H1 (cell line): Measurements from ENCODE around the gene HSD11B1L. TPM values are rescaled to one million over a fixed set of nuclear protein-coding genes. Genes with fewer than 3 reads are reported as not detected.
A peak's percentile ranks its signal among the peaks of the same experiment; 100 is the strongest.

Experiments used
- CTCF ChIA-PET: fragments of 300-600 bp; sonication (Branson Sonifier 250); formaldehyde crosslinking; loops from one replicate; lab custom pipeline; 2021; ENCODE audit not compliant: partially characterized antibody; lab: Charles Lee
- POLR2A ChIA-PET: fragments of 300-600 bp; sonication (Branson Sonifier 250); formaldehyde crosslinking; loops from one replicate; lab custom pipeline; 2021; ENCODE audit warnings: inconsistent platforms; ENCODE audit not compliant: partially characterized antibody; lab: Charles Lee
- DNase-seq, 2 experiments: peaks; one replicate each; pipeline versions ENCODE4 v3.0.0 to v3.0.0-alpha.2; 2010 to 2022; ENCODE audit warnings: low spot score in 2 of 2, low read depth in 1 of 2, mixed read lengths in 1 of 2
- FAIRE-seq: peaks from 2 replicates; lab custom pipeline; 2011; peaks lifted over from hg19 to GRCh38; lab: Jason Lieb, UNC
- H2AFZ ChIP-seq: 2 replicates; pipeline ENCODE4 v1.8.1; 2012; ENCODE audit warnings: low read length, inconsistent platforms
- H2AK5ac ChIP-seq: 2 replicates; pipeline ENCODE4 v1.6.1; 2013; ENCODE audit warnings: low read depth, low read length
- H2BK120ac ChIP-seq: replicated peaks from 2 replicates; pipeline ENCODE3; 2013; ENCODE audit warnings: low read depth, low read length, inconsistent platforms
- H2BK12ac ChIP-seq: 2 replicates; pipeline ENCODE4 v1.6.1; 2013; ENCODE audit warnings: low read depth, low read length
- H2BK15ac ChIP-seq: 2 replicates; pipeline ENCODE4 v1.6.1; 2013; ENCODE audit warnings: low read length
- H2BK20ac ChIP-seq: 2 replicates; pipeline ENCODE4 v1.6.1; 2013; ENCODE audit warnings: low read length
- H2BK5ac ChIP-seq: 2 replicates; pipeline ENCODE4 v1.6.1; 2013; ENCODE audit warnings: low read depth, low read length
- H3K14ac ChIP-seq: 2 replicates; pipeline ENCODE4 v1.6.1; 2013; ENCODE audit warnings: inconsistent platforms; ENCODE audit not compliant: insufficient read length
- H3K18ac ChIP-seq: 2 replicates; pipeline ENCODE4 v1.6.1; 2013; ENCODE audit warnings: low read length; ENCODE audit errors: extremely low read depth
- H3K23ac ChIP-seq: 2 replicates; pipeline ENCODE4 v1.6.1; 2013; ENCODE audit warnings: inconsistent platforms; ENCODE audit not compliant: insufficient read length
- H3K23me2 ChIP-seq: 2 replicates; pipeline ENCODE4 v1.6.1; 2013; ENCODE audit warnings: low read depth, low read length
- H3K27ac ChIP-seq: 2 replicates; pipeline ENCODE4 v1.6.1; 2011; ENCODE audit warnings: low read depth, low read length, inconsistent platforms
- H3K27me3 ChIP-seq, 4 experiments: replicated peaks in 1 of 4; 1 replicate in 1 of 4; 2 replicates in 3 of 4; pipeline versions ENCODE4 v1.6.1 to v1.8.1; 2011 to 2013; ENCODE audit warnings: low read length in 3 of 4, mild to moderate bottlenecking in 3 of 4, inconsistent platforms in 2 of 4, mixed read lengths in 2 of 4, moderate library complexity in 1 of 4; ENCODE audit not compliant: control insufficient read depth in 3 of 4, insufficient read depth in 3 of 4; ENCODE audit errors: extremely low read depth in 1 of 4
- H3K36me3 ChIP-seq, 4 experiments: 2 replicates each; pipeline versions ENCODE4 v1.6.1 to v1.8.1; 2011 to 2013; ENCODE audit warnings: mild to moderate bottlenecking in 4 of 4, low read length in 3 of 4, moderate library complexity in 2 of 4, control low read depth in 1 of 4, inconsistent platforms in 1 of 4; ENCODE audit not compliant: insufficient read depth in 4 of 4, control insufficient read depth in 2 of 4
- H3K4ac ChIP-seq: replicated peaks from 2 replicates; pipeline ENCODE3; 2013; ENCODE audit warnings: low read length, low read depth, mixed read lengths, inconsistent platforms; ENCODE audit not compliant: insufficient read length
- H3K4me1 ChIP-seq, 4 experiments: replicated peaks in 1 of 4; 1 replicate in 1 of 4; 2 replicates in 3 of 4; pipeline versions ENCODE4 v1.6.1 to v1.8.1; 2011 to 2013; ENCODE audit warnings: low read length in 3 of 4, inconsistent platforms in 2 of 4, mixed read lengths in 1 of 4; ENCODE audit not compliant: insufficient read depth in 4 of 4, control insufficient read depth in 3 of 4
- H3K4me2 ChIP-seq, 2 experiments: 2 replicates each; pipeline versions ENCODE4 v1.6.1 to v1.8.1; 2011 to 2013; ENCODE audit warnings: low read depth in 2 of 2, low read length in 2 of 2, control low read depth in 1 of 2, inconsistent platforms in 1 of 2, mild to moderate bottlenecking in 1 of 2; ENCODE audit not compliant: insufficient read depth in 1 of 2
- H3K4me3 ChIP-seq, 4 experiments: fragments of 200-600, 300-600 bp in 1 of 4; sonication (generic), shearing (Covaris generic), sonication (Bioruptor Twin) in 1 of 4; 2 replicates each; pipeline versions ENCODE4 v1.5.1 to v1.8.1; 2011 to 2016; ENCODE audit warnings: low read length in 4 of 4, low read depth in 3 of 4, control low read depth in 2 of 4, inconsistent platforms in 2 of 4, mild to moderate bottlenecking in 2 of 4, mixed read lengths in 1 of 4, moderate library complexity in 1 of 4; ENCODE audit not compliant: insufficient read depth in 2 of 4; ENCODE audit errors: extremely low read depth in 1 of 4
- H3K56ac ChIP-seq: replicated peaks from 2 replicates; pipeline ENCODE3; 2013; ENCODE audit warnings: low read depth, mild to moderate bottlenecking, mixed read lengths, low read length, inconsistent platforms; ENCODE audit not compliant: insufficient read length
- H3K79me1 ChIP-seq: 2 replicates; pipeline ENCODE4 v1.6.1; 2013; ENCODE audit warnings: low read depth, low read length, control low read depth
- H3K79me2 ChIP-seq, 2 experiments: 2 replicates each; pipeline versions ENCODE4 v1.6.1 to v1.8.1; 2012 to 2013; ENCODE audit warnings: low read length in 2 of 2, mild to moderate bottlenecking in 2 of 2, inconsistent platforms in 1 of 2; ENCODE audit not compliant: insufficient read depth in 2 of 2, control insufficient read depth in 1 of 2
- H3K9ac ChIP-seq, 4 experiments: replicated peaks in 1 of 4; 1 replicate in 1 of 4; 2 replicates in 3 of 4; pipeline versions ENCODE4 v1.6.1 to v1.8.1; 2011 to 2013; ENCODE audit warnings: low read depth in 3 of 4, low read length in 3 of 4, control low read depth in 2 of 4, mild to moderate bottlenecking in 2 of 4, moderate library complexity in 2 of 4, inconsistent platforms in 1 of 4; ENCODE audit errors: extremely low read depth in 1 of 4
- H3K9me3 ChIP-seq, 2 experiments: 2 replicates each; pipeline versions ENCODE4 v1.6.1 to v1.8.1; 2012 to 2013; ENCODE audit warnings: mild to moderate bottlenecking in 2 of 2, moderate library complexity in 2 of 2, control low read depth in 1 of 2, inconsistent platforms in 1 of 2, low read depth in 1 of 2, low read length in 1 of 2, mixed read lengths in 1 of 2; ENCODE audit not compliant: insufficient read depth in 2 of 2
- H4K20me1 ChIP-seq, 2 experiments: replicated peaks in 1 of 2; 2 replicates each; pipeline versions ENCODE3 to v1.8.1; 2011 to 2013; ENCODE audit warnings: inconsistent platforms in 2 of 2, low read length in 2 of 2, mild to moderate bottlenecking in 1 of 2; ENCODE audit not compliant: insufficient read depth in 2 of 2, control insufficient read depth in 1 of 2
- H4K5ac ChIP-seq: 2 replicates; pipeline ENCODE4 v1.6.1; 2013; ENCODE audit warnings: low read length, low read depth, mixed read lengths, inconsistent platforms; ENCODE audit not compliant: insufficient read length
- H4K8ac ChIP-seq: 2 replicates; pipeline ENCODE4 v1.8.0; 2013; ENCODE audit warnings: mild to moderate bottlenecking, moderate library complexity, low read length, inconsistent platforms; ENCODE audit not compliant: insufficient read depth; ENCODE audit errors: extremely low read depth
- H4K91ac ChIP-seq: replicated peaks from 2 replicates; pipeline ENCODE3; 2013; ENCODE audit warnings: low read length, mixed read lengths, inconsistent platforms; ENCODE audit not compliant: insufficient read length
- CBX8 ChIP-seq: fragments of 300-800, 300-1000 bp; sonication (generic); IDR thresholded peaks from 2 replicates; pipeline ENCODE4 v1.7.1; 2016; ENCODE audit warnings: low read depth, low read length, borderline replicate concordance
- KDM4A ChIP-seq: IDR thresholded peaks from one replicate; pipeline ENCODE4 v1.7.1; 2012; ENCODE audit warnings: low read depth, mild to moderate bottlenecking, moderate library complexity, low read length, inconsistent platforms; ENCODE audit not compliant: severe bottlenecking
- WGBS, 2 experiments: shearing (Covaris generic) in 1 of 2; methylation state at CpG; one replicate each; pipeline versions ENCODE4 v1.1.6 to v1.1.7; 2013 to 2015; ENCODE audit warnings: low lambda C conversion rate in 2 of 2, mixed read lengths in 2 of 2, inconsistent platforms in 1 of 2, low coverage in 1 of 2, missing lambda C conversion rate in 1 of 2; ENCODE audit not compliant: insufficient replicate concordance in 2 of 2, insufficient coverage in 1 of 2, insufficient read length in 1 of 2; ENCODE audit errors: extremely low coverage in 1 of 2, missing lambda C conversion rate in 1 of 2; 5-methylcytosine and 5-hydroxymethylcytosine counted together
- polyA plus RNA-seq, 7 experiments: library from polyadenylated mRNA; depleted of rRNA in 3 of 7; stranded (reverse) in 5 of 7; unstranded in 2 of 7; fragments of >200 nt in 5 of 7; fragments of 200-250 nt in 2 of 7; gene quantifications; 1 replicate in 5 of 7; 2 replicates in 1 of 7; 4 replicates in 1 of 7; pipeline versions ENCODE4 v1.2.1 to v1.2.3, GENCODE V29; 2011 to 2013; ENCODE audit warnings: missing spikeins in 2 of 7, mixed read lengths in 2 of 7
- total RNA-seq: library from RNA; stranded (reverse); fragmentation: NEBNext Ultra II Directional; extraction: Animal tissue kit (Norgen Biotek cat#: 25700); gene quantifications from 2 replicates; pipeline ENCODE4 v1.2.1, GENCODE V29; 2021
- TF ChIP-seq, protein P1 (sequence below), 3 experiments: IDR thresholded peaks; 1 replicate in 2 of 3; 2 replicates in 1 of 3; pipeline versions ENCODE4 v1.5.1 to v1.6.1; 2011; ENCODE audit warnings: low read length in 3 of 3, mild to moderate bottlenecking in 3 of 3, inconsistent platforms in 2 of 3, low read depth in 1 of 3, moderate library complexity in 1 of 3; ENCODE audit not compliant: insufficient read depth in 1 of 3; ENCODE audit errors: control extremely low read depth in 1 of 3

The HSD11B1L gene
- total and polyA plus RNA-seq, 2 of the 8 experiments (the other 6 are each of a cell fraction or from before 2014, with no cell fraction given) = 8.2 to 20.6 TPM

DNA sequence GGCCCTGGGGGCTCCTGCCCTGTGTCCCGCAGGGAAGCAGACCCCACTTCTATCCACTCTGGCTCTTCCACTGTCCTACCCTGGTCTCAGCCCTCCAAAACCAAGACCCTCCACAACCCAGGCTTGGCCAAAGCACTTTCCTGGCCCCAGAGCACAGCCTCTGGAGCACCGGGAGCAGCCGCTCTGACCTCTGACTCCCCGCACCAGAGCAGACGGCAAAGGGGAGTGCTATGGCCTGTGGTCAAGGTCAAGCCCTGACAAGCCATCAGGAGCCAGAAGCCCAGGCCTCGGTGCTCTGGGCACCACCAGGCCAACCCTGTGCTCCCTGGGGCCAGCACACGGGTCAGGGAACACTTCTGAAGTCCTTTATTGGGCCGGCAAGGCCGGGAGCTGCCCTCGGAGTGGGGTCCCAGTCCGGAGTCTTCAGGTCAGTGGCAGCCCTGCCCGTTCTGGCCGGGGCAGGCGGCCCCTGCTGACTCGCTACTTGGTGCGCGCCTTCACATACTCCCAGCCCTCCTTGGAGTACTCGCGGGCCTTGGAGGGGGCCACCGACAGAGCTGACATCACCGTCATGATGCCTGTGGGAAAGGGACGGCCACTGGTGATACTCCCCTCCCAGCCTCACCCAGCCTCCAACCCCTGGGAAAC, 2.6 kb upstream of the HSD11B1L start:
- H3K23me2 ChIP-seq = peaks cover 22% of the 10 kb centered on the region; the same call in 1 of the 2 replicates
- TF ChIP-seq KDM4A (no peak), CBX8 (no peak)
- TF ChIP-seq, protein P1, sequence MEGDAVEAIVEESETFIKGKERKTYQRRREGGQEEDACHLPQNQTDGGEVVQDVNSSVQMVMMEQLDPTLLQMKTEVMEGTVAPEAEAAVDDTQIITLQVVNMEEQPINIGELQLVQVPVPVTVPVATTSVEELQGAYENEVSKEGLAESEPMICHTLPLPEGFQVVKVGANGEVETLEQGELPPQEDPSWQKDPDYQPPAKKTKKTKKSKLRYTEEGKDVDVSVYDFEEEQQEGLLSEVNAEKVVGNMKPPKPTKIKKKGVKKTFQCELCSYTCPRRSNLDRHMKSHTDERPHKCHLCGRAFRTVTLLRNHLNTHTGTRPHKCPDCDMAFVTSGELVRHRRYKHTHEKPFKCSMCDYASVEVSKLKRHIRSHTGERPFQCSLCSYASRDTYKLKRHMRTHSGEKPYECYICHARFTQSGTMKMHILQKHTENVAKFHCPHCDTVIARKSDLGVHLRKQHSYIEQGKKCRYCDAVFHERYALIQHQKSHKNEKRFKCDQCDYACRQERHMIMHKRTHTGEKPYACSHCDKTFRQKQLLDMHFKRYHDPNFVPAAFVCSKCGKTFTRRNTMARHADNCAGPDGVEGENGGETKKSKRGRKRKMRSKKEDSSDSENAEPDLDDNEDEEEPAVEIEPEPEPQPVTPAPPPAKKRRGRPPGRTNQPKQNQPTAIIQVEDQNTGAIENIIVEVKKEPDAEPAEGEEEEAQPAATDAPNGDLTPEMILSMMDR (IDR thresholded peaks at IDR 0.05; ENCODE audit: control extremely low read depth in 1 of 3, insufficient read depth in 1 of 3, low read depth in 1 of 3, low read length in 3 of 3) = no peak
- H3K9me3 ChIP-seq = no peaks in the 10 kb centered on the region
- H3K56ac ChIP-seq = no peak overlapping the region
- no peak overlapping the region for H3K4ac ChIP-seq
- no peaks in the 10 kb centered on the region for H3K79me2 ChIP-seq
- ChIA-PET POLR2A (interaction anchor here (0.6 to 4.1 kb wide), 7 partner anchors 9 to 40 kb away, joined by 3 to 51 read pairs (median 5); partner anchors contain the start of gene RPL36), CTCF (interaction anchor here (3.0 kb wide), 1 partner anchor 11 kb away, joined by 26 read pairs; the partner anchor contains the start of gene RPL36)
- no peak for FAIRE-seq
- DNase-seq = no peak
- H3K27me3 ChIP-seq = no peaks in the 10 kb centered on the region
- peaks cover 3% of the 10 kb centered on the region; the same call in 1 of the 2 replicates for H3K79me1 ChIP-seq
- no peak overlapping the region for H4K91ac ChIP-seq
- no peak overlapping the region for H2BK20ac ChIP-seq
- WGBS, 2 experiments = 91% methylated on average over 16 of the region's 22 CpGs; no CpG with 5 or more reads in 1 of the 2 experiments
- H3K27ac ChIP-seq = no peak overlapping the region
- H4K5ac ChIP-seq = no peak overlapping the region
- H2BK15ac ChIP-seq = no peak overlapping the region
- H3K9ac ChIP-seq = no peak overlapping the region
- H3K23ac ChIP-seq = no peak overlapping the region
- H2BK12ac ChIP-seq = no peak overlapping the region
- H2BK5ac ChIP-seq = no peak overlapping the region
- H2AFZ ChIP-seq = no peak overlapping the region
- no peak overlapping the region for H2BK120ac ChIP-seq
- no peak overlapping the region for H3K4me2 ChIP-seq
- H3K18ac ChIP-seq = no peak overlapping the region
- H3K36me3 ChIP-seq = no peaks in the 10 kb centered on the region
- no peak overlapping the region for H3K4me3 ChIP-seq
- peaks cover 0 to 8% of the 10 kb centered on the region in 2 experiments for H4K20me1 ChIP-seq
- H4K8ac ChIP-seq = peak overlapping the region; percentile 57; the same call in 1 of the 2 replicates
- H3K4me1 ChIP-seq = peaks cover 0 to 14% (median 2%) of the 10 kb centered on the region in 4 experiments; a peak in 5 of 7 replicates
- H2AK5ac ChIP-seq = no peak overlapping the region
- no peak overlapping the region for H3K14ac ChIP-seq
